Measurements from ENCODE around the gene RGMB.

RGMB gene

GRCh38 chr5:98763001-98763630, 10.3 kb upstream of the RGMB start:
- no peak for TF ChIP-seq TAF1 (IDR thresholded peaks at IDR 0.05; ENCODE audit: borderline replicate concordance, insufficient read depth, low read length)
- no peak for TF ChIP-seq FOXP2 (optimal IDR thresholded peaks at IDR 0.05; ENCODE audit: borderline replicate concordance, extremely low read depth, extremely low read length, insufficient read depth)
- TF ChIP-seq POLR2AphosphoS5 (IDR thresholded peaks at IDR 0.05; ENCODE audit: low read depth, low read length): no peak

- no peak for TF ChIP-seq REST (IDR thresholded peaks at IDR 0.05; ENCODE audit: insufficient read depth in 1 of 2, low read depth in 2 of 2, low read length in 2 of 2)
- TF ChIP-seq SIN3A (IDR thresholded peaks at IDR 0.05; ENCODE audit: borderline replicate concordance, insufficient read depth, low read length): no peak
- TF ChIP-seq FOXP2 (optimal IDR thresholded peaks at IDR 0.05; ENCODE audit: borderline replicate concordance, extremely low read depth, extremely low read length, insufficient read depth): no peak
- no peak for TF ChIP-seq POLR2AphosphoS5 (IDR thresholded peaks at IDR 0.05; ENCODE audit: low read depth, low read length)
These were observed 7.6 kb upstream of the RGMB start for GRCh38 chr5:98765815-98766214.

- no peak for TF ChIP-seq POLR2AphosphoS5 (IDR thresholded peaks at IDR 0.05; ENCODE audit: low read depth, low read length)
- no peak for TF ChIP-seq SIN3A (IDR thresholded peaks at IDR 0.05; ENCODE audit: borderline replicate concordance, insufficient read depth, low read length)
- no peak for TF ChIP-seq REST (IDR thresholded peaks at IDR 0.05; ENCODE audit: insufficient read depth in 1 of 2, low read depth in 2 of 2, low read length in 2 of 2)
- no peak for TF ChIP-seq FOXP2 (optimal IDR thresholded peaks at IDR 0.05; ENCODE audit: borderline replicate concordance, extremely low read depth, extremely low read length, insufficient read depth)
- no peak for TF ChIP-seq TAF1 (IDR thresholded peaks at IDR 0.05; ENCODE audit: borderline replicate concordance, insufficient read depth, low read length)
These were observed 5.9 kb upstream of the RGMB start for GRCh38 chr5:98767581-98767980.

- no peak for TF ChIP-seq SIN3A (IDR thresholded peaks at IDR 0.05; ENCODE audit: borderline replicate concordance, insufficient read depth, low read length)
- no peak for TF ChIP-seq REST (IDR thresholded peaks at IDR 0.05; ENCODE audit: insufficient read depth in 1 of 2, low read depth in 2 of 2, low read length in 2 of 2)
- no peak for TF ChIP-seq POLR2AphosphoS5 (IDR thresholded peaks at IDR 0.05; ENCODE audit: low read depth, low read length)
These were observed 5.1 kb upstream of the RGMB start for GRCh38 chr5:98768160-98768959.

GRCh38 chr5:98768960-98769209, 4.6 kb upstream of the RGMB start:
- TF ChIP-seq FOXP2 (optimal IDR thresholded peaks at IDR 0.05; ENCODE audit: borderline replicate concordance, extremely low read depth, extremely low read length, insufficient read depth) (no peak), POLR2AphosphoS5 (IDR thresholded peaks at IDR 0.05; ENCODE audit: low read depth, low read length) (no peak), REST (IDR thresholded peaks at IDR 0.05; ENCODE audit: insufficient read depth in 1 of 2, low read depth in 2 of 2, low read length in 2 of 2) (no peak), SIN3A (IDR thresholded peaks at IDR 0.05; ENCODE audit: borderline replicate concordance, insufficient read depth, low read length) (no peak), TAF1 (IDR thresholded peaks at IDR 0.05; ENCODE audit: borderline replicate concordance, insufficient read depth, low read length) (no peak)
